Measurements from ENCODE around the gene ABHD2. TPM values are rescaled to one million over a fixed set of nuclear protein-coding genes. Genes with fewer than 3 reads are reported as not detected.

The ABHD2 gene
- total and polyA plus RNA-seq, 2 experiments from 2014 or later: 5.2 to 15.2 TPM

GRCh38 chr15:89243691-89244573 is 155.7 kb downstream of the ABHD2 start, which contains the start of gene FANCI:
Gene FANCI, plus strand, starts transcription at chr15:89243979. Its CDS starts 3,669 bp downstream, at chr15:89247648.
- TF ChIP-seq ETS1 (IDR thresholded peaks at IDR 0.05): peak; percentile 69
- no peak for TF ChIP-seq ZNF114 (CRISPR knock-in tag; IDR thresholded peaks at IDR 0.05)
- peak; percentile 80 for TF ChIP-seq POLR2AphosphoS5 (IDR thresholded peaks at IDR 0.05; ENCODE audit: low read depth)
- TF ChIP-seq, protein P1, sequence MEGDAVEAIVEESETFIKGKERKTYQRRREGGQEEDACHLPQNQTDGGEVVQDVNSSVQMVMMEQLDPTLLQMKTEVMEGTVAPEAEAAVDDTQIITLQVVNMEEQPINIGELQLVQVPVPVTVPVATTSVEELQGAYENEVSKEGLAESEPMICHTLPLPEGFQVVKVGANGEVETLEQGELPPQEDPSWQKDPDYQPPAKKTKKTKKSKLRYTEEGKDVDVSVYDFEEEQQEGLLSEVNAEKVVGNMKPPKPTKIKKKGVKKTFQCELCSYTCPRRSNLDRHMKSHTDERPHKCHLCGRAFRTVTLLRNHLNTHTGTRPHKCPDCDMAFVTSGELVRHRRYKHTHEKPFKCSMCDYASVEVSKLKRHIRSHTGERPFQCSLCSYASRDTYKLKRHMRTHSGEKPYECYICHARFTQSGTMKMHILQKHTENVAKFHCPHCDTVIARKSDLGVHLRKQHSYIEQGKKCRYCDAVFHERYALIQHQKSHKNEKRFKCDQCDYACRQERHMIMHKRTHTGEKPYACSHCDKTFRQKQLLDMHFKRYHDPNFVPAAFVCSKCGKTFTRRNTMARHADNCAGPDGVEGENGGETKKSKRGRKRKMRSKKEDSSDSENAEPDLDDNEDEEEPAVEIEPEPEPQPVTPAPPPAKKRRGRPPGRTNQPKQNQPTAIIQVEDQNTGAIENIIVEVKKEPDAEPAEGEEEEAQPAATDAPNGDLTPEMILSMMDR (conservative IDR thresholded peaks at IDR 0.05; ENCODE audit: low read depth in 2 of 2): peak; percentile 43 to 87
- no peak for TF ChIP-seq JUNB (IDR thresholded peaks at IDR 0.05; ENCODE audit: unreplicated experiment)
- TF ChIP-seq CREB1 (CRISPR knock-in tag; IDR thresholded peaks at IDR 0.05; ENCODE audit: low read depth): peak; percentile 45; the same call in 1 of the 2 replicates
- TF ChIP-seq REST (IDR thresholded peaks at IDR 0.05; ENCODE audit: unreplicated experiment): no peak
- Mint-ChIP-seq H3K27me3 (ENCODE audit: insufficient read depth, low read depth, poor library complexity) (peaks cover 19% of the 10 kb centered on the region), H3K4me3 (peak within 1 kb of the TSS; percentile 99), H3K36me3 (ENCODE audit: low read depth) (peaks cover 25% of the 10 kb centered on the region), H3K4me1 (peaks cover 22% of the 10 kb centered on the region), H3K9me3 (peaks cover 14% of the 10 kb centered on the region), H3K27ac (peak within 1 kb of the TSS; percentile 88)
- H3F3A ChIP-seq (replicated peaks; ENCODE audit: low read depth): no peaks in the 10 kb centered on the region
- peaks cover 22% of the 10 kb centered on the region; the same call in 1 of the 2 replicates for H3K4me1 ChIP-seq (ENCODE audit: insufficient read depth)
- peak; percentile 99 for DNase-seq (ENCODE audit: low spot score)
- H3K36me3 ChIP-seq (ENCODE audit: insufficient read depth): peaks cover 17% of the 10 kb centered on the region
- peak within 1 kb of the TSS; percentile 99 for H3K4me3 ChIP-seq
- peaks cover 47% of the 10 kb centered on the region for H3K79me2 ChIP-seq (replicated peaks; ENCODE audit: insufficient read depth)
- no peaks in the 10 kb centered on the region; the same call in 1 of the 2 replicates for H3K27me3 ChIP-seq (ENCODE audit: insufficient read depth)
- H3K27ac ChIP-seq (ENCODE audit: low read depth): peak within 1 kb of the TSS; percentile 67
- H4K20me1 ChIP-seq (replicated peaks; ENCODE audit: insufficient read depth): peaks cover 17% of the 10 kb centered on the region; the same call in 1 of the 2 replicates
- ATAC-seq: peak; percentile 95
- peaks cover 3% of the 10 kb centered on the region; the same call in 1 of the 2 replicates for H3K9me2 ChIP-seq (ENCODE audit: insufficient read depth)
- H3K4me2 ChIP-seq: peak within 1 kb of the TSS; percentile 100
- peak within 1 kb of the TSS; percentile 100 for H2AFZ ChIP-seq

All from GM23338 (cell line).